ENCODE data around the gene SDK2. TPM values are rescaled to one million over a fixed set of nuclear protein-coding genes. Genes with fewer than 3 reads are reported as not detected.

Gene SDK2
- total and polyA plus RNA-seq, 2 donors from 2014 or later, result 0.37 to 2.4 TPM

GRCh38 chr17:73447319-73447718 is 196.9 kb downstream of the SDK2 start:
- H3K4me1 ChIP-seq (ENCODE audit: control insufficient read depth in 2 of 3, insufficient read depth in 2 of 3, low read depth in 1 of 3, low read length in 3 of 3), result no peaks in the 10 kb centered on the region
- no peaks in the 10 kb centered on the region for H3K9me3 ChIP-seq (ENCODE audit: control insufficient read depth in 2 of 3, insufficient read depth in 1 of 3, low read length in 3 of 3)
- DNase-seq (no peak), FAIRE-seq (no peak)
- intact Hi-C loops (cut with DNase I), result no loop called here
- TF ChIP-seq CTCF (IDR thresholded peaks at IDR 0.05; ENCODE audit: borderline replicate concordance, extremely low read depth, insufficient read depth), result no peak
- H3K9ac ChIP-seq (ENCODE audit: low read length in 3 of 3), result no peak overlapping the region
- no peaks in the 10 kb centered on the region for H3K27me3 ChIP-seq (ENCODE audit: control insufficient read depth, insufficient read depth, low read length)
- H3K27ac ChIP-seq (ENCODE audit: low read depth in 2 of 2, low read length in 2 of 2), result no peak overlapping the region
- H3K4me3 ChIP-seq (ENCODE audit: low read length in 3 of 3), result no peak overlapping the region
- H3K36me3 ChIP-seq (ENCODE audit: control insufficient read depth in 2 of 3, insufficient read depth in 3 of 3, low read length in 3 of 3), result no peaks in the 10 kb centered on the region

DNA sequence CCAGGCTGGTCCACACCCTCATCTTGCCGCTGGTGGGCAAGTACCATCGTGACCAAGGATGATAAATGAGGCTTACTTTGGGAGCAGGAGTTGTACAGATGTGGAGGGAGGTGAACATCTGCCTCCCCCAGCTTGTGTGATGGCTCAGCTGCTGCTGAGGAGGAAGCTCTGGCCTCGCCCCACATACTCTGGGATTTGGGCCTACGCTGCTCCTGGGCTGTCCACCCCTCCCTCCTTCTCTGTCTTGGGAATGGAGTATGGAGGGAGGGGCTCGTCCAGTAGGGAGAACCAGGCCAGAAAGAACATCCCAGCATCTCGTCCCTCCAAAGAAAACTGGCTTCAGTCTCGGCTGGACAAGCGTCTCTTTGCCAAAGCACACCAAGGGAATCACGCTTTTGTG is 197.6 kb downstream of the SDK2 start:
- no peak for TF ChIP-seq CTCF (IDR thresholded peaks at IDR 0.05; ENCODE audit: borderline replicate concordance, extremely low read depth, insufficient read depth)
- intact Hi-C loops (cut with DNase I), result no loop called here
- DNase-seq (no peak), FAIRE-seq (no peak)
- no peaks in the 10 kb centered on the region for H3K36me3 ChIP-seq (ENCODE audit: control insufficient read depth in 2 of 3, insufficient read depth in 3 of 3, low read length in 3 of 3)
- H3K27me3 ChIP-seq (ENCODE audit: control insufficient read depth, insufficient read depth, low read length), result no peaks in the 10 kb centered on the region
- no peak overlapping the region for H3K27ac ChIP-seq (ENCODE audit: low read depth in 2 of 2, low read length in 2 of 2)
- H3K9ac ChIP-seq (ENCODE audit: low read length in 3 of 3), result no peak overlapping the region
- no peaks in the 10 kb centered on the region for H3K9me3 ChIP-seq (ENCODE audit: control insufficient read depth in 2 of 3, insufficient read depth in 1 of 3, low read length in 3 of 3)
- no peak overlapping the region for H3K4me3 ChIP-seq (ENCODE audit: low read length in 3 of 3)
- H3K4me1 ChIP-seq (ENCODE audit: control insufficient read depth in 2 of 3, insufficient read depth in 2 of 3, low read depth in 1 of 3, low read length in 3 of 3), result no peaks in the 10 kb centered on the region

- H3K4me3 ChIP-seq (ENCODE audit: low read length in 3 of 3), result no peak overlapping the region
- H3K27ac ChIP-seq (ENCODE audit: low read depth in 2 of 2, low read length in 2 of 2), result no peak overlapping the region
- intact Hi-C loops (cut with DNase I), result no loop called here
- FAIRE-seq (no peak), DNase-seq (no peak)
- no peaks in the 10 kb centered on the region for H3K36me3 ChIP-seq (ENCODE audit: control insufficient read depth in 2 of 3, insufficient read depth in 3 of 3, low read length in 3 of 3)
- no peak for TF ChIP-seq CTCF (IDR thresholded peaks at IDR 0.05; ENCODE audit: borderline replicate concordance, extremely low read depth, insufficient read depth)
- H3K4me1 ChIP-seq (ENCODE audit: control insufficient read depth in 2 of 3, insufficient read depth in 2 of 3, low read depth in 1 of 3, low read length in 3 of 3), result no peaks in the 10 kb centered on the region
- H3K27me3 ChIP-seq (ENCODE audit: control insufficient read depth, insufficient read depth, low read length), result no peaks in the 10 kb centered on the region
- H3K9me3 ChIP-seq (ENCODE audit: control insufficient read depth in 2 of 3, insufficient read depth in 1 of 3, low read length in 3 of 3), result no peaks in the 10 kb centered on the region
- H3K9ac ChIP-seq (ENCODE audit: low read length in 3 of 3), result no peak overlapping the region
Measured at GRCh38 chr17:73445466-73445865, 198.8 kb downstream of the SDK2 start.

DNA sequence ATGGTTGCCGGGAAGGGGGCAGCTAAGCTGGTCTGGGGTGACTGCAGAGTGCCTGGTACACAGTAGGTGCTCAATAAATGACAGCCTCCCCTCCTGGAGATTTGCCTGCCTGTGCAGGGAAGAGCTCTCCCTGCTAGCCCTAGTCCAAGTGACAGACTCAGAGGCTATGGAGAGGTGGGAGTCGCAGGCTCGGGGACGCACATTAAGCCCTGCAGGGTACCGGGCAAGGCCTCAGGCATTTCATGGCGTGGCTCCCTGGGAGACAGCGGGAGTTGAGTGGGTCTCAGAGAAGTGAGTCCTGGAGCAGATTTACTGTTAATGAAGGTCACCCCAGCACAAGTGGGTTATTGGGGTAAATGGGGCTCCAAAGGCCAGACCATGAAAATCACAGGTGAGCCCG is 200.2 kb downstream of the SDK2 start:
- Histone ChIP-seq H3K9ac (ENCODE audit: low read length in 3 of 3) (no peak overlapping the region), H3K4me3 (ENCODE audit: low read length in 3 of 3) (no peak overlapping the region), H3K9me3 (ENCODE audit: control insufficient read depth in 2 of 3, insufficient read depth in 1 of 3, low read length in 3 of 3) (no peaks in the 10 kb centered on the region), H3K4me1 (ENCODE audit: control insufficient read depth in 2 of 3, insufficient read depth in 2 of 3, low read depth in 1 of 3, low read length in 3 of 3) (no peaks in the 10 kb centered on the region), H3K27me3 (ENCODE audit: control insufficient read depth, insufficient read depth, low read length) (no peaks in the 10 kb centered on the region), H3K27ac (ENCODE audit: low read depth in 2 of 2, low read length in 2 of 2) (no peak overlapping the region), H3K36me3 (ENCODE audit: control insufficient read depth in 2 of 3, insufficient read depth in 3 of 3, low read length in 3 of 3) (no peaks in the 10 kb centered on the region)
- intact Hi-C loops (cut with DNase I), result no loop called here
- no peak for TF ChIP-seq CTCF (IDR thresholded peaks at IDR 0.05; ENCODE audit: borderline replicate concordance, extremely low read depth, insufficient read depth)
- DNase-seq (no peak), FAIRE-seq (no peak)

Data from kidney (tissue), 14 donors.